Subcutaneous adipose tissue (tissue), 4 donors: ENCODE measurements around the gene SMARCC1. TPM values are rescaled to one million over a fixed set of nuclear protein-coding genes. Genes with fewer than 3 reads are reported as not detected.

ENCODE experiments used
- CTCF ChIP-seq: fragments of 450-650 bp; IDR thresholded peaks from one replicate; pipeline ENCODE4 v1.5.1; 2016; ENCODE audit warnings: low read depth, mild to moderate bottlenecking, control low read depth, antibody characterized with exemption, moderate library complexity
- total RNA-seq, 4 donors: library from RNA; depleted of rRNA; stranded (reverse); fragments of >200 nt; gene quantifications; one replicate each; pipeline ENCODE4 v1.1.0, GENCODE V29; 2016

Gene SMARCC1
- total RNA-seq, 4 donors from 2014 or later: 25.8 to 29.2 (median 26.1) TPM

GRCh38 chr3:47732143-47732542, 49.5 kb downstream of the SMARCC1 start:
- TF ChIP-seq CTCF: no peak

- no peak for TF ChIP-seq CTCF
These were observed 50.6 kb downstream of the SMARCC1 start for GRCh38 chr3:47731061-47731460.

GRCh38 chr3:47722859-47723258, 58.8 kb downstream of the SMARCC1 start:
- no peak for TF ChIP-seq CTCF

GRCh38 chr3:47716656-47717055, 65.0 kb downstream of the SMARCC1 start:
- TF ChIP-seq CTCF: no peak

- TF ChIP-seq CTCF: no peak
These were observed 65.8 kb downstream of the SMARCC1 start for GRCh38 chr3:47715928-47716327.

- no peak for TF ChIP-seq CTCF
These were observed 67.1 kb downstream of the SMARCC1 start for GRCh38 chr3:47714606-47715005.

GRCh38 chr3:47713655-47714054, 68.0 kb downstream of the SMARCC1 start:
- no peak for TF ChIP-seq CTCF
